Central memory CD8-positive, alpha-beta T cell (primary cell): ENCODE results near the gene KIF13A.
A peak's percentile ranks its signal among the peaks of the same experiment; 100 is the strongest.
"Not testable (repeated sequence)": the region's sequence is repeated elsewhere in the genome, so short reads cannot be mapped to it uniquely, and the experiment has no call there.

Experiments used
- ATAC-seq: fragments of 150-1000 bp; cut with Tn5 transposase; replicated peaks from 2 replicates; pipeline ENCODE4 v1.10.0; 2022; ENCODE audit warnings: mild to moderate bottlenecking, moderate FRiP score, moderate number of reproducible peaks; ENCODE audit not compliant: poor library complexity, severe bottlenecking; ENCODE audit errors: extremely low read depth
- DNase-seq, 2 donors: peaks; one replicate each; pipeline ENCODE4 v3.0.0; 2021; ENCODE audit warnings: low spot score in 2 of 2
- H3K27ac Mint-ChIP-seq: one replicate; pipeline ENCODE4 v1.8.0; 2022; ENCODE audit warnings: low read depth, mild to moderate bottlenecking, moderate library complexity, mixed read lengths
- H3K27me3 Mint-ChIP-seq: one replicate; pipeline ENCODE4 v1.8.0; 2022; ENCODE audit warnings: mixed read lengths
- H3K36me3 Mint-ChIP-seq: one replicate; pipeline ENCODE4 v1.8.0; 2022; ENCODE audit warnings: mild to moderate bottlenecking, moderate library complexity, mixed read lengths; ENCODE audit not compliant: insufficient read depth
- H3K4me1 Mint-ChIP-seq: one replicate; pipeline ENCODE4 v1.8.0; 2022; ENCODE audit warnings: mixed read lengths
- H3K4me3 Mint-ChIP-seq: one replicate; pipeline ENCODE4 v1.8.0; 2022; ENCODE audit warnings: mild to moderate bottlenecking, moderate library complexity, mixed read lengths
- H3K9me3 Mint-ChIP-seq: one replicate; pipeline ENCODE4 v1.8.0; 2022; ENCODE audit warnings: mixed read lengths

Gene KIF13A

DNA sequence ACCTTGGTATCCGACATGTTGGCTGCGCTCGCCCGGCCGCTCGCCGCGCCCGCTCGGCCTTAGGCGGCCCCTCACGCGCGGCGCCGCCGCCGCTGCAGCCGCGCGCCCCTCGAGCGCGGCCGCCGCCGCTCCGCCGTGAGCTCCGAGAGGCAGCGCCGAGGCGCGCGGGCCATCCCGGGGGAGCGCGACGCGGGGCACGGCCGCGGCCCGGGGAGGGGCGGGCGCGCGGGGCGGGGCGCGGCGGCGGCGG, at the start of gene KIF13A:
Gene KIF13A, minus strand, starts transcription at position 189 of the 250 bp plus-strand sequence. Its CDS starts 172 bp downstream, at position 17.
- Mint-ChIP-seq H3K4me3 (peak within 1 kb of the TSS; percentile 88), H3K4me1 (peaks cover 7% of the 10 kb centered on the region), H3K27ac (no peak within 1 kb of the TSS), H3K9me3 (no peaks in the 10 kb centered on the region), H3K36me3 (no peaks in the 10 kb centered on the region), H3K27me3 (peaks cover 74% of the 10 kb centered on the region)
- no peak for DNase-seq
- peak; percentile 42 for ATAC-seq

DNA sequence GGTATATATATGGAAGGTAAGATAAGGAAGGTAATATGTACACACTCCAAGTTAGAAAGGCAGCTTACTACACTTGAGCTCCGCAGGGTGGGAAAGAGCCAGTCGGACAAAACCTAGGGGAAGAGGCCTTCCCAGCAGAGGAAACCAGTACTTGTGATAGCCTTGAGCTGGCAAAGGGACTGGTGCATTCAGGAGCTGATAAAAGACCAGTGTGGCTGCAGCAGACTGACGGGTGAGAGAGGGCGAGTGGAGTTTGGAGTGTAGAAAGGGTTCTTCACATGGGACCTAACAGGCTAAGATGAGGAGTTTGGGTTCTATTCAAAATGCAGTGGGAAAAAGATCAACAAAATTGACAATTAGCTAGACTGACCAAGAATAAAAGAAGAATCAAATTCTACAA, 49.3 kb upstream of the KIF13A start:
- no peak for DNase-seq
- H3K27me3 Mint-ChIP-seq, result peaks cover 13% of the 10 kb centered on the region

DNA sequence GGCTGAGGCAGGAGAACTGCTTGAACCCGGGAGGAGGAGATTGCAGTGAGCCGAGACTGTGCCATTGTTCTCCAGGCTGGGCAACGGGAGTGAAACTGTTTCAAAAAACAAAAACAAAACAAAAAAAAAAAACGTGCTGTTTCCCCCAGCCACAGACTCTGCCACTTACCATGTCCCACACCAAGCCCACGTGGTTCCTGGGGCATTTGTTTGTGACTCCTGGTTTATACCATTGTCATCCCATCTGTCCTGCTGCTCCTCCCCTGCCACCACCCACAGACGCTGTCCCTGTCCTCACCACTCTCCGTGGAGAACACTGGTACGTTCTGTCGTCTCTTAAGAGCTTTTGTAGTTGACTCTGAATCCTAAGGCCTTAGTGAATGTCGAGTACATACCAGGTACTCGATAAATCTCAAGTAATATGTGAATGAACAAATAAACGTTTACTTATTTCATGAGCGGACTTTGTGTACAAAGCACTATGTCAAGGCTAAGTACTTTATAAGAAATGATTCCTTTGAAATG, 48.0 kb upstream of the KIF13A start:
- H3K27me3 Mint-ChIP-seq, result peaks cover 23% of the 10 kb centered on the region
- H3K4me1 Mint-ChIP-seq, result no peaks in the 10 kb centered on the region
- no peak overlapping the region for H3K27ac Mint-ChIP-seq
- no peaks in the 10 kb centered on the region for H3K9me3 Mint-ChIP-seq
- DNase-seq, result no peak
- no peak for ATAC-seq
- H3K4me3 Mint-ChIP-seq, result no peak overlapping the region
- H3K36me3 Mint-ChIP-seq, result no peaks in the 10 kb centered on the region

More for the DNA sequence above, 49.3 kb upstream of the KIF13A start:
- no peak for ATAC-seq
- Mint-ChIP-seq H3K36me3 (no peaks in the 10 kb centered on the region), H3K4me3 (no peak overlapping the region), H3K9me3 (no peaks in the 10 kb centered on the region), H3K4me1 (no peaks in the 10 kb centered on the region), H3K27ac (no peak overlapping the region)

DNA sequence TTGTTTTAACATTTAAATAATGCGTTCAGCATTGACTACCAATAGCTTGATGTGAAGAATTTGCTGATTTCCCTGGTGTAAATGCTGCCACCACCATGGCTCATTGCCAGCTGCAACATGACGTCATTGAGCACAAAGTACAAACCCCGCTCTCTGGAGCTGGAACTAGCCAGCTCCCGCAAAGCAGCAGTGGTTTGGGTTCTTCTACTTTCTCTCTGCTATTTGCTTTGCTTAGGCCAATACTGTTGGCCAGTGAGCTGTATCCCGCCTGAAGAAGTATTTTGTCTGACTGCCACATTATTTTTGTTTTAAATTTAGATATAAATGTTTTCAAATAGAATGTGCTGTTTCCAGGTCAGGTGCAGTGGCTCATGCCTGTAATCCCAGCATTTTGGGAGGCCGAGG, 47.4 kb upstream of the KIF13A start:
- Mint-ChIP-seq H3K4me1 (no peaks in the 10 kb centered on the region), H3K27me3 (peaks cover 26% of the 10 kb centered on the region), H3K9me3 (no peaks in the 10 kb centered on the region), H3K27ac (no peak overlapping the region), H3K4me3 (no peak overlapping the region), H3K36me3 (no peaks in the 10 kb centered on the region)
- DNase-seq (no peak), ATAC-seq (no peak)

DNA sequence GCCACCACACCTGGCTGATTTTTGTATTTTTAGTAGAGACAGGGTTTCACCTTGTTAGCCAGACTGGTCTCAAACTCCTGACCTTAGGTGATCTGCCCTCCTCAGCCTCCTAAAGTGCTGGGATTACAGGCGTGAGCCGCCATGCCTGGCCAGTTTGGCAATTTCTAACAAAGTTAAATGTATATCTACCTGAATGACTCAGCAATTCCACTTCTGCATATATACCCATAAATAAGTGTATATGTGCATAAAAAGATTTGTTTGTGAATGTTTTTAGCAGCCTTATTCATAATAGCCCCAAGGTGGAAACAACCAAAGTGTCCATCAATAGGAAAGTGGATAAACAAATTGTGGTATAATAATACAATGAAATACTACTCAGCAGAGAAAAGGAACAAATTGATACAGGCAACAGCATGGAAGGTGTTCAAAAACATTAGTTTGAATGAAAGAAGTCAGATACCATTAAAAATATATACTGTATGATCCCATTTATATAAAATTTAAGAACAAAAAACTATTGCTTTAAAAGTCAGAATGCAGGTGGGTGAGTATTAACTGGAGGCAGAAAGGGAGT, 44.3 kb upstream of the KIF13A start:
- H3K27ac Mint-ChIP-seq, result no peak overlapping the region
- ATAC-seq (no peak), DNase-seq (no peak)
- no peak overlapping the region for H3K4me3 Mint-ChIP-seq
- no peaks in the 10 kb centered on the region for H3K4me1 Mint-ChIP-seq
- no peaks in the 10 kb centered on the region for H3K9me3 Mint-ChIP-seq
- peaks cover 44% of the 10 kb centered on the region for H3K27me3 Mint-ChIP-seq
- no peaks in the 10 kb centered on the region for H3K36me3 Mint-ChIP-seq

DNA sequence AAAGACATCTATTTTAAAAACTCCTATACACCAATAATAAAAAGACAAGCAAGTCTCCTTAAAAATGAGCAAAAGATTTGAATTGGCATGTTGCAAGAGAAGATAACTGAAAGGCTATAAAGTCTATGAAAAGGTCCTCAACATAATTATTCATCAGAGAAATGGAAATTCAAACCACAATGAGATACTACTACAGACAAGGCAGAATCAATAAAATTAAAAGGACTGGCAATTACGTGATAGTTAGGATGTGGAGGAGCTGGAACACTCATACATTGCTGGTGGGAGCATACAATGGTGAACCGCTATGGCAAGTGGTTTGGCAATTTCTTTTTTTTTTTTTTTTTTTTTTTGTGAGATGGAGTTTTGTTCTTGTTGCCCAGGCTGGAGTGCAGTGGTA, 43.8 kb upstream of the KIF13A start:
- Mint-ChIP-seq H3K36me3 (no peaks in the 10 kb centered on the region), H3K4me1 (no peaks in the 10 kb centered on the region), H3K4me3 (no peak overlapping the region), H3K27ac (no peak overlapping the region), H3K9me3 (no peaks in the 10 kb centered on the region), H3K27me3 (peaks cover 44% of the 10 kb centered on the region)
- no peak for ATAC-seq
- no peak for DNase-seq

DNA sequence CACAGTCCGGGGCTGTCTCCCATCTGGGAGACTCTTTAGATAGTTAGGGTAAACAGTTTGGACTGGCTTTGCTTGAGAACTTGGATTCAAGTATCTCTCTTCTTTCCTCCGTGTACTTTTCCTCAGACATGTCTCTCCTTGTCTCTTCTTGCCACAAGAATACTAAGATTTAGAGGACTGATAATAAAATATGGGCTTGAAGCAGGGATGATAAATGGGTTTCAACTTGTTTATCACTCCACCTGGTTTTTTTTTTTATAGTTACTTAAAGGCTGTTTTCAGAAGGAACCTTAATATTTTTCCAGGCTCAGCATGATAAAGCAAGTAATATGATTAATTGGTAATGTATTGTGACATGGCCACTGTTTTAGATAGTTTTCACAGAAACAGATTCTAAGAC, 40.9 kb upstream of the KIF13A start:
- H3K9me3 Mint-ChIP-seq, result no peaks in the 10 kb centered on the region
- H3K4me3 Mint-ChIP-seq, result no peak overlapping the region
- DNase-seq (no peak), ATAC-seq (no peak)
- H3K4me1 Mint-ChIP-seq, result no peaks in the 10 kb centered on the region
- no peaks in the 10 kb centered on the region for H3K36me3 Mint-ChIP-seq
- H3K27me3 Mint-ChIP-seq, result peaks cover 40% of the 10 kb centered on the region
- no peak overlapping the region for H3K27ac Mint-ChIP-seq

DNA sequence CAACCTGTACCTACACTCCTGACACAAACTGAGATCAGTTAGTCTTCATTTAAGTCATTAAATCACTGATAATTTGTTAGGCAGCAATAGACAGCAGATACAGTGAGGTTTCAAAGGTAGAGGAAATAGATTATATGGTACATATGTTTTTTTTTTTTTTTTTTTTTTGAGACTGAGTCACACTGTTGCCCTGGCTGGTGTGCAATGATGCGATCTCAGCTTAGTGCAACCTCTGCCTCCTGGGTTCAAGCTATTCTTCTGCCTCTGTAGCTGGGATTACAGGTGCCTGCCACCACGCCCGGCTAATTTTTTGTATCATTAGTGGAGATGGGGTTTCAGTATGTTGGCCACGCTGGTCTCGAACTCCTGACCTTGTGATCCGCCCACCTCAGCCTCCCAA, 38.2 kb upstream of the KIF13A start:
- H3K4me1 Mint-ChIP-seq, result no peaks in the 10 kb centered on the region
- DNase-seq (no peak), ATAC-seq (no peak)
- no peaks in the 10 kb centered on the region for H3K9me3 Mint-ChIP-seq
- H3K27ac Mint-ChIP-seq, result no peak overlapping the region
- H3K27me3 Mint-ChIP-seq, result peaks cover 20% of the 10 kb centered on the region
- no peaks in the 10 kb centered on the region for H3K36me3 Mint-ChIP-seq
- no peak overlapping the region for H3K4me3 Mint-ChIP-seq

DNA sequence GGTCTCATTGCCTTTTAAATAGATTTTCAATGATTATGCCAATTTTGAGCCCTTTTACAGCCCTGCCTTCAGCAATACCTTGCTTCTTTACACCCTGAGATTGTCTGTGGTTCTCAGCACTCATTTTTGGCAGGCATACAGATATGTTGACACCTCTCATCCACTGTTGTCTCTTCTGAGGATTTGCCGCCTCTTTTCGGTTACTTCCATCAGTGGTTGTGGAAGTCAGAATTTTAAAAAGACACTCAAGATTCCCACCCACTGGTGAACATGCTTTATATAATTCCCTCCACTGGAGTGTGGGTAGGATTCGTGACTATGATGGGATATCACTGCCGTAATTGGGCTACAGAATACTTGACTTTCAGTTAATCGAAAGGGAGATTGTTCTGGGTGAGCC, 37.4 kb upstream of the KIF13A start:
- Mint-ChIP-seq H3K4me3 (no peak overlapping the region), H3K27ac (no peak overlapping the region), H3K4me1 (no peaks in the 10 kb centered on the region), H3K9me3 (no peaks in the 10 kb centered on the region), H3K36me3 (no peaks in the 10 kb centered on the region), H3K27me3 (peaks cover 18% of the 10 kb centered on the region)
- DNase-seq, result no peak
- ATAC-seq, result no peak

DNA sequence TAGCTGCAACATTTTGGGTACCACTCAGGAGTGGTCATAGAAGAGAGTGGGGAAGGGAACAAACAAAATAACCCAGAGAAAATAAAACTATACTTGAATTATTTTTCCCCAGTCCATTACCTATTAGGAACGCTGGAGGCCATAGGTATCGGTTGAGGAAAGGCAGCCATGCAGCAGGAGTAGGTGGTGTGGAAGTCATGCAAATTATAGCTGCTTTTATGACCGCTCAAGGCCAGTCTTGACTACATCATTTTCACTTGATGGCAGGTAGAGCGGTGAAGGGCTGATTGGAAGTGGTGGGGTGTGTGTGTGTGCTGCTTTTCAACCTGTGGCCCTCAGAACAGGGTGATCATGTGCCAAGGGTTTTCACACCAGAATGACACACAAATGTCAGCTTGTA, 36.5 kb upstream of the KIF13A start:
- DNase-seq (no peak), ATAC-seq (no peak)
- Mint-ChIP-seq H3K27ac (no peak overlapping the region), H3K27me3 (peaks cover 9% of the 10 kb centered on the region), H3K4me3 (no peak overlapping the region), H3K9me3 (no peaks in the 10 kb centered on the region), H3K36me3 (no peaks in the 10 kb centered on the region), H3K4me1 (no peaks in the 10 kb centered on the region)

DNA sequence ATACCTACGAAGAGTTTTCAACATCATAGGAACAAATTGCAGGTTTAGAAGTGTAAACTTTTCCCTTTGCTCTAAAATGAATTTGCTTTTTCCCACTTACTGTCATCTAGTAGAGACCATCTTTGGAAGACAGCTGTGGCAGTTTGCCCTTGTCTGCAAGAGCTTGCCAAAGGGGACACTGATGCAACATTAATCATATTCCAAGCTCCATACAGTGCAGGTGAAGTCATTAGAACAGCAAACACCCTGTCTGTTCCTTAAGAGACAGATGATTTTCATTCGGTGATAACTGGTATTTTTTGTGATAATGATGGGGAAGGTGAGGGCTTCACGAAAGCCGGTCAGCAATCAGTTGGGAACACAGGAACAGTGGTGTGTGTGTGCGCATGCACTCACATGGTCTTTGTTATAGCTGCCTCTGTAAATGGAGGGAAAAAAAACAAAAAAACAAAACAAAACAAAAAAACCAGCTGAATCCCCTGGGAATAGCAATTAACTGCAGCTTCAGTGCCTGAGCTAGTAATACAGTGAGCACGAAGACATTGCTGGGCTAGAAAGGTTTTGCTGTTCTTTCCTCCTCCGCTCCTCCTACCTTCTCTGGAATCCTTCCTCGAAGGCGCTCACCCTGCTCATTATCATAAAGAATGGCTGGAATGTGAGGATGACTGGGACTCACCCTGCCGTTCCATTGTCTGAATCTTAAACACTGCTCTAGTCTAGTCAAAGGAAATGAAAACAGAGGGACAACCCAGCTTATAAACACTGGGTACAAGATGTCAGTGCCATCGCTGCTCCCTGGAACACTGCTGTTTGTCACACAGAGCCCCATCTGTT, 35.2 kb upstream of the KIF13A start:
- Mint-ChIP-seq H3K9me3 (no peaks in the 10 kb centered on the region), H3K27ac (no peak overlapping the region), H3K27me3 (peaks cover 11% of the 10 kb centered on the region), H3K4me1 (no peaks in the 10 kb centered on the region), H3K4me3 (no peak overlapping the region), H3K36me3 (no peaks in the 10 kb centered on the region)
- ATAC-seq (no peak), DNase-seq (no peak)

DNA sequence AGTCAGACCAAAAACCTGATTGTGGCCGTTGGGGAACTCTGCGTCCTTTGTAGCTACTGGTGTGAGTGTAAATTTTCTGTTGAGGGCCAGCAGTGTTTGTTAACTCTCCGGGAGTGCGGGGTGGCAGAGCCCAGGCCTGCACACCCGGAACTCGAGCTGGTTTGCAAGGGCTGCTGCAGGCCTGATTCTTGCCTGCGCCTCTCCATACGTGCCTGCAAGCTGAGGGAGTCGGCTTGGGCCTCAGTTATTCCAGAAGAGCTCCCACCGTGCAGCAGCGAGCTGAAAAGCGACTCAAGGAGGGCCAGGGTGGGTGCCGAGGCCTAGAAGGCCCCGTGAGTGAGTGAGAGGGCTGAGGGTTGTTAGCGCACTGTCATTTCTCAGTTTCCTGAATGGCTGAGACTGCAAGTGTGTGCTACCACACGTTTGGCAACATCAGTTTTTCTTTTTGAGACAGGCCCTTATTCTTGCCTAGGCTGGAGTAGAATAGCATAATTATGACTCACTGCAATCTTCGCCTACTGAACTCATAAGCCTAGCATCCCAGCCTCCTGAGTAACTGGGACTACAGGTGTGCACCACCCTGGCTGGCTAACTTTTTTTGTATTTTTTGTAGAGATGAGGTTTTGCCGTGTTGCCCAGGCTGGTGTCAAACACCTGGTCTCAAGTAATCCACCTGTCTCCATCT, 33.9 kb upstream of the KIF13A start:
- no peak overlapping the region for H3K4me3 Mint-ChIP-seq
- no peaks in the 10 kb centered on the region for H3K36me3 Mint-ChIP-seq
- H3K27me3 Mint-ChIP-seq, result peaks cover 14% of the 10 kb centered on the region
- DNase-seq (no peak), ATAC-seq (no peak)
- H3K9me3 Mint-ChIP-seq, result no peaks in the 10 kb centered on the region
- no peaks in the 10 kb centered on the region for H3K4me1 Mint-ChIP-seq
- H3K27ac Mint-ChIP-seq, result no peak overlapping the region

DNA sequence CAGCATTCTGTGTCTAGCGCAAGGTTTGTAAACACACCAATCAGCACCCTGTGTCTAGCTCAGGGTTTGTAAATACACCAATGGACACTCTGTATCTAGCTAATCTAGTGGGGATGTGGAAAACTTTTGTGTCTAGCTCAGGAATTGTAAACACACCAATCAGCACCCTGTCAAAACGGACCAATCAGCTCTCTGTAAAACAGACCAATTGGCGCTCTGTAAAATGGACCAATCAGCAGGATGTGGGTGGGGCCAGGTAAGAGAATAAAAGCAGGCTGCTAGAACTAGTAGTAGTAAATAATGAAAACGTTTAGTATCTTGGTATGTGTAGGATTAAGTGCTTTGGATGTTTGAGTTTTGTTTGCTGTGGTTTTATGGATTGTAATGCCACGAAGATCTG, 33.1 kb upstream of the KIF13A start:
- H3K36me3 Mint-ChIP-seq, H3K27ac Mint-ChIP-seq, DNase-seq, H3K9me3 Mint-ChIP-seq, H3K4me1 Mint-ChIP-seq, ATAC-seq, H3K4me3 Mint-ChIP-seq: not testable (repeated sequence)
- H3K27me3 Mint-ChIP-seq, result peaks cover 22% of the 10 kb centered on the region
